SU-DHL-6 (cell line): Measurements from ENCODE around the gene HYOU1.

Source experiments
- CTCF ChIP-seq: fragments of 200-600 bp; sonication (generic); IDR thresholded peaks from one replicate; pipeline ENCODE4 v1.5.1; 2017; ENCODE audit warnings: antibody characterized with exemption, mild to moderate bottlenecking, low read length, moderate library complexity; ENCODE audit not compliant: insufficient read depth, poor library complexity, severe bottlenecking
- EZH2phosphoT487 ChIP-seq: fragments of 200-600 bp; sonication (generic), shearing (Covaris generic); conservative IDR thresholded peaks from 2 replicates; pipeline ENCODE4 v1.6.1; 2018; ENCODE audit warnings: mild to moderate bottlenecking, antibody characterized with exemption, low read length, moderate library complexity, mixed read lengths

DNA sequence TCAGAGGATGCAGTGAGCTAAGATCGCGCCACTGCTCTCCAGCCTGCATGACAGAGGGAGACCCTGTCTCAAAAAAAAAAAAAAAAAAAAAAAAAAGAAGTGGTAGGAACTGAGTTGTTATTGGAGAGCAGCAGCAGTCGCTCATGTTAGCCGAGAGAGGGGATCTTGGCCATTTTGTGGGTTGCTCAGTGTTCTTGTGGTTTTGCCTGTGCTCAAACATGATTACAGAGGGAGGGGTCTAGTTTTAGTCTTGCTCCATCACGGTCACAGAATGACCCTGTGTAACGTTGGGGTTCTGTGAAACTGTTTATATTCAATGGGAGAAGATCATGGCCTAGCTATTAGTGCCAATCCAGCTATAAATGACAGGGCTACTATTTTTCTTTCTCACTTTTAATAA lies 42.7 kb upstream of the HYOU1 start:
- TF ChIP-seq CTCF: no peak
- TF ChIP-seq EZH2phosphoT487: no peak
